LNCAP (cell line): ENCODE data around the gene MRI1.

Experiments
- CTCF ChIP-seq: fragments of 450-650 bp; IDR thresholded peaks from 2 replicates; pipeline ENCODE4 v1.5.1; 2017; ENCODE audit warnings: mild to moderate bottlenecking

The MRI1 gene

DNA sequence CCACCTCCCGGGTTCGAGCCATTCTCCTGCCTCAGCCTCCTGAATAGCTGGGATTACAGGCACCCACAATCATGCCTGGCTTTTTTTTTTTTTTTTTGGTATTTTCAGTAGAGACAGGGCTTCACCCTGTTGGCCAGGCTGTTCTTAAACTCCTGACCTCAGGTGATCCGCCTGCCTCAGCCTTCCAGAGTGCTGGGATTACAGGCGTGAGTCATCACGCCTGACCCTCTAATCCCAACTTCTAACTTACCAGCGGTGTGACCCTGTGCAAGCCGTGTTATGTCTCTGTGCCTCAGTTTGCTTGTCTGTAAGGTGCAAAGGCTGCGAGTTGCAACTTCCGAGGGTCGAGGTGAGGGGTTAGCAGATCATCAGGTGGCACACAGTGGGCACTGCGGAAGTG is 48.2 kb downstream of the MRI1 start:
- TF ChIP-seq CTCF, result no peak

GRCh38 chr19:13813147-13813546 is 48.8 kb downstream of the MRI1 start:
- TF ChIP-seq CTCF, result no peak

DNA sequence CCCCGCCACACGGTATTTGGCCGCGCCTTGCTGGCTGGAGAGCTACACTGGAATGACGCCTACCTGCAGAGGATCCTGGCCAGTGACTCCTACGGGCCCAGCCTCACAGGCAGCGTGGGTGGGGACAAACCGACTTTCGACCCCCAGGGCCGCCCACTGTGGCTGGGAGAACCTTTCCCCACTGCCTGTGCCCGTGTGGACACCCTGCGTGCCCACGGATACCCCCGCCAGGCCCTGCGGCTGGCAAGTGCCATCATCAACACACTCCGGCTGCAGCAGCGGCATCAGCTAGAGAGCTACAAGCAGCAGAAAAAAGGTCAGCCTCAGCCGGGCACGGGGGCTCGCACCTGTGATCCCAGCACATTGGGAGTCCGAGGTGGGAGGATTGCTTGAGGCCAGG is 50.2 kb downstream of the MRI1 start:
- TF ChIP-seq CTCF, result no peak

- TF ChIP-seq CTCF, result no peak
These were observed 52.8 kb downstream of the MRI1 start for GRCh38 chr19:13817018-13817614.

GRCh38 chr19:13817615-13818371 is 53.5 kb downstream of the MRI1 start:
- TF ChIP-seq CTCF, result no peak

- no peak for TF ChIP-seq CTCF
These were observed 54.9 kb downstream of the MRI1 start for GRCh38 chr19:13819238-13819637.

DNA sequence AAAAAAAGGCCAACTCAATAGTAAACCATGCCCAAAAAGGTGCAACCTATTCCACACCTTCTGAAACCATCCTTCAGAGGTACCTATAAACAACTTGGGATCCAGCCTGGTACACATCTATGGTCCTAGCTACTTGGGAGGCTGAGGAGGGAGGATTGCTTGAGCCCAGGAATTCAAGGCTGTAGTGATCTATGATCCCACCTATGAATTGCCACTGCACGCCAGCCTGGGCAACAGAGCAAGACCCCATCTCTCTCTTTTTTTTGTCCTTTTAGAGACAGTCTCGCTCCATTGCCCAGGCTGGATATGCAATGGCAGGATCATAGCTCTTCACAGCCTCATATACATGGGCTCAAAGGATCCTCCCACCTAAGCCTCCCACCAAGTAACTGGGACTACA is 57.0 kb downstream of the MRI1 start:
- no peak for TF ChIP-seq CTCF
